ENCODE results near the gene CDC42BPA.

Gene CDC42BPA

GRCh38 chr1:226976276-226976977 lies 341.9 kb downstream of the CDC42BPA start:
- peak; percentile 53 for DNase-seq

DNA sequence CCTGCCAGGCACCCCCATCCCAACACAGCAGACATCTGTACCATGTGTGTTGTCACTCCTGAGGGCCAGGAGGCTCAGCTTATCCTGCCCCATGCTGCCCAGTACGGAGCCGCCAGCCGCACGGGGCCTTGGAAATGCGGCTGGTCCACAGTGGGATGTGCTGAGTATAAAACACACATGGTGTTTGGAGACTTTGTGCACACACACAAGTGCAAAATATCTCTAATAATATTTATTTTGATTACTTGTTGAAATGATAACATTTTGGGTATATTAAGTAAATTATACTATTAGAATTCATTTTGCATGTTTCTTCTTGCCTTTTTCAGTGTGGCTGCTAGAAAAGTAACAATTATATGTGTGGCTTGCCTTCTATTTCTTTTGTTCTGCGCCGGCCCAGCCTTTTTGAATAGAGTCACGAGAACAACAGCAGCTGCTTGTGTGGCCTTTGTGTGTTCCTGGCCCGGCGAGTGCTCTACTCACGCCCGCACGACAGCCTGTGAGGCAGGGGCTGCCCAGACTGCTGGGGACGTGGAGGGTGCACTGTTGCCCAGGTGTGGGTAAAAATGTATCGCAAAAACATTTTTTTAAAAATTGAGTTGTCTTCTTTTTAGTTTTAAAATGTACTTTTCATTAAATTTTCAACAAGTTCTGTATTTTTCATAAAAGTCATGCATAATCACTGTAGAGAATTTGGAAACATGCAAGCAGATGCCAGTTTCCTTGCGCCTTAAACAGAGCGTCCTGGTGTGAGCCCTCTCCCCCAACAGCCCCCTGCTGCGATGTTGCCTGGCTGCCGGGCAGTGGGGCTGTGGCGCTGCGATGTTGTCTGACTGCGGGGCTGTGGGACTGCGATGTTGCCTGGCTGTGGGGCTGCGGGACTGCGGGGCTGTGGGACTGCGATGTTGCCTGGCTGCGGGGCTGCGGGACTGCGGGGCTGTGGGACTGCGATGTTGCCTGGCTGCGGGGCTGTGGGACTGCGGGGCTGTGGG lies 342.7 kb downstream of the CDC42BPA start:
- DNase-seq: peak; percentile 88

- no peak for DNase-seq
Observed at GRCh38 chr1:226974544-226975258, 343.6 kb downstream of the CDC42BPA start.

- no peak for DNase-seq
Observed at GRCh38 chr1:226973898-226974543, 344.3 kb downstream of the CDC42BPA start.

GRCh38 chr1:226973371-226973897 lies 344.9 kb downstream of the CDC42BPA start:
- peak; percentile 90 for DNase-seq

DNA sequence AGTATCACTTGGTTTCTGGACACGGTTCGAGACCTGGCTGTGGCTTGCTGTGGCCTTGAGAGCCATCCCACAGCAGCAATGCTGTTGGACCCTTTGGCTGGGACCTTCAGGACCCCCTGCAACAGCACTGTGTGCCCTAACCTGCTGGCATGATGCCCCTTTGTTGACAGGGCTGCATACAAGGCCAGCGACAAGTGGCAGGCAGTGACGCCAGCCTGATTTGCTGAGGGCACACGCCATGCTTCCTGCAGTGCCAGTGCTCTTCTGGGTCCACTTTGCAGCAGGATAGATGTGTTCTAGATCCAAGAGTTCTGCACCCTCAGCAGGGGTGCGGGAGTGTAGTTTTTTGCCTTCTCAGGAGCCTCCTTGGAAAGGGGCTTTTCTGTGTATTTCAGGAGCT lies 345.4 kb downstream of the CDC42BPA start:
- no peak for DNase-seq

DNA sequence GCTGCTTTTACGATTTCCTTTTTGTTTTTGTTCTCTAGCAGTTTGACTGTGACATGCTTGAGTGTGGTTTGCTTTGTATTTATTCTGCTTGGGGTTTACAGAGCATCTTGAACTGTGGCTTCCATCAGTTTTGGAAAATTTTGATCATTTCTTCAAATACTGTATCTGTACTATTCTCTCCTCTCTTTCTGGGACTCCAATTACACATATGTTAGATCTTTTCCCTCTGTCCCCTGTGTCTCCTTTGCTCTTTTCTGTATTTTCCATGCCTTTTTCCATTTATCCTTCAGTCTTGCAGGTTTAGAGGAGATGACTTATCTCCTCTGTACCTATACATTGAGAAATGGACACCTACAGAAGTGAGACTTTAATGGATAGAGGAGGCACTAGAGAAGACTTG lies 346.5 kb downstream of the CDC42BPA start:
- DNase-seq: no peak

DNA sequence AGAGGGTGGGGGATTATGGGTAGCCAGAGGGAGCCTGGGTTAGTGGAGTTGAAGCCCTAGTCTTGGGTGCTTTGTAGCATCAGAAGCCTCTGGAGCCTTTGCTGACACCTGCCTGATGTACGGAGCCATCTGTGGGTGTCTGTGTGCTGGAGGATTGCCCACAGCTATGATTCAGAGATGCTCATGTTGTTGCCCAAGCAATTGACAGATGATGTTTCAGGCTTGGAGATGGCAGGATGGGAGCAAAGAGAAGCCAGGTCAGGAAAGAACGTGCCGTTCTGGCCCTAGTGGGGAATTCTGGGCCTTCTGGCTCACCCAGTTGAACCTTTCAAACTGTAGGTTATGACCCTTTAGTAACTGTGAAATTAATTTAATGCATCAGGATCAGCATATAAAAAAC lies 350.6 kb downstream of the CDC42BPA start:
- no peak for DNase-seq

GRCh38 chr1:226966683-226967082 lies 351.6 kb downstream of the CDC42BPA start:
- DNase-seq: no peak

- no peak for DNase-seq
Observed at GRCh38 chr1:226965581-226966440, 352.5 kb downstream of the CDC42BPA start.

DNA sequence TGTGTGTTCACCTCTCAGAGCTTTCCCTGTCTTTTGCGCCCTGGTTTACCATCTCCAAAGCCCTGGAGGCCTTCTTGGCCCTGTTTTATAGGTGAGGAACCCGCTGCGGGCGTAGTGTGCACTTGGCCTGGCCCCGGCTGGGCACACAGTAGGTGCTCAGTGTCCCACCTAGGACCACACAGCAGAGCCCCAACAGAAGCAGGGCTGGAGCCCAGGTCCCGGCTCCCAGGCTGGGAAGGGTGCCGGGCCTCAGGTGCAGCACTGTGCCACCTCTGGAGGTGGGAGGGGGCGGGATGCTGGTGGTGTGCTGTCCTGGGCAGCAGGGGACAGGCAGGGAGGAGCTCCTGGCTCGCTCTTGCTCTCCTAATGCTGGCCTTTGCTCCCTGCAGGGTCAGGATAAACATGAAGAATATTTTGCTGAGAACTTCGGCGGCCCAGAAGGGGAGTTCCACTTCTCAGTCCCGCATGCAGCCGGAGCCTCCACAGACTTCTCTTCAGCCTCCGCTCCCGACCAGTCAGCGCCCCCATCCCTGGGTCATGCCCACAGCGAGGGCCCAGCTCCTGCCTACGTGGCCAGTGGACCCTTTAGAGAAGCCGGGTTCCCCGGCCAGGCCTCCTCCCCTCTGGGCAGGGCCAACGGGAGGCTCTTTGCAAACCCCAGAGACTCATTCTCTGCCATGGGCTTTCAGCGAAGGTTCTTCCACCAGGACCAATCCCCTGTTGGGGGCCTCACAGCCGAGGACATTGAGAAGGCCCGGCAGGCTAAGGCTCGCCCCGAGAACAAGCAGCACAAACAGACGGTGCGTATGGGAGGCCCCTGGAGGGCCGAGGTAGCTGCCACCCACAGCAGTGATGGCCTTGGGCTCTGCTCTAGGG lies 353.4 kb downstream of the CDC42BPA start:
- DNase-seq: no peak

GRCh38 chr1:226964068-226964425 lies 354.2 kb downstream of the CDC42BPA start:
- DNase-seq: no peak

DNA sequence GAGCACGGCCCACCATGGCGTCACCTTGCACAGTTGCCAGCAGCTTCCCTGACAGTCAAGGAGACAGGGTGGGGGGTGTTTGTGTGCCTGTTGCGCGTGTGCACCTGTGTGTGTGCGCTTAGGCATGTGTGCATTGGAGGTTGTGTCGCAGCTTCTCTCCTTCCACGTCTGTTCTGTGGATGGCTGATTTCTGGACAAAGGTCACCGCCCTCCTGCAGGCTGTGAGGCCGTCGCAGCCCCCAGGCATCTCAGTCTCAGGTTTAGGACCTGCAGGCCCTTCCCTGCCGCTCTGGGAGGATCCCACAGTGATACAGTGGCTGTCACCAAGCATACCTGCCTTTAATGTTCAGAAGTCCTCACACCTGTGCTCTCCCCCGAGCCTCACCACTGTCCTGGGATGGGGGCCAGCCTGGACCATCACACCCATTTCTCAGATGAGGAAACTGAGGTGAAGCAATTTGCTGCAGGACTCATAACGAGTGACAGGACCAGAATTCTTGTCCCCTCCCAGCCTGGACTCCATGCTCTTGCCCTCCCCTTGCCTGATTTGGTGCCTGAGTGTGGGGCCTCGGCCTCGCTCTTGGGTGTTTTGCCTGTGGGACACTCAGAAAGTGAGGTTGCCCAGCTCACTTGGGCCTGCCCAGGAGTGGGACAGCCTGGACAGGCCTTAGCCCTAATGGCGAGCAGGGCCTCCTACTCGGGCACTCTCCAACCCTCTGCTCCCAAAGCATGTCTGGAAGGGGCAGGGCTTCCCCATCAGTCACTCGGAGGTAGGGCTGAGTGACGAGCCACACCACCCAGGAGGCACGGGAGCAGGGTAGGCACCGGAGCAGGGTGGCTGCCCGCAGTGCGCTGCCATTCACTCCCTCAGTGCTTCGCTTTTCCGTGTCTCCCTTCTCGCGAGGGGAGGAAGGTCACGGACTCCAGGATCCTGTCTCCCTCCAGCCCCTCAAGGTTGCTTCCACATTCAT lies 355.6 kb downstream of the CDC42BPA start:
- no peak for DNase-seq

GRCh38 chr1:226960944-226961765 lies 357.1 kb downstream of the CDC42BPA start:
- no peak for DNase-seq

GRCh38 chr1:226960256-226960655 lies 358.0 kb downstream of the CDC42BPA start:
- no peak for DNase-seq

DNA sequence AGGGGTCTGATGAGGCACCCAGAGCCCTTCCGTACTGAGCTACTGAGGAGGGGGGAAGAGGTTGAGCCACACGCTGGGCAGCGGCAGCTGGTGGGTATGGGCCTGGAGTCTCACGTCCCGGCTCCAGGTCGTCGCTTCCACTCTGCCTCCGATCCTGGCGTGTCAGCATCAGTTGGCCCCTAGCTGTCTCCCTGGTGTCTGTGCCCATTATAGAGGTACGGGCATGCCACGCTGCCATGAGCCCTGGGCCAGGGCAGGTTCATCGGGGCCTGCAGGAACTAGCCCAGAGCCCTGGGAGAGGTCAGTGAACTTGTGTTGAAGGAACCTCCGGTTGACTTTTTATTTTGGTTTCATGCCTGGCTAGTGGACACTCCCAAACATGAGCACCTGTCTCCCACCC lies 360.0 kb downstream of the CDC42BPA start:
- no peak for DNase-seq

DNA sequence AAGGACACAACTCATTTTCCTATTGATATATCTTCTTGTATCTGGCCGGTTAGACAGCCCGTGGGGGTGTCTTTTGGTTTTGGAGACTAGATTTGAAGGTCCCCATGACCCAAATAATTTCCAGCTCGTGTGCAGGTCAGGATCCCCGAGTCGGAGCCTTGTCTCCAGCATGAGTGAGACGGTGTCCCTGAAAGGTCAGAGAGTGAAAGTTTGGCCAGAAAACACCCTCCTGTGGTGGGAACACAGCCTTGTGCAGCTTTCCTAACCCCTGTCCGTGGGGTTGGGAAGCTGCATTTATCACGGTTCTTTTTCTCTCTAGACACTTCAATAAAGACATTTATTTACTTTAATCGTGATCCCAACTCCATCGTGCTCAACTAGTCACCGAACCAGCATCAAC lies 360.6 kb downstream of the CDC42BPA start:
- no peak for DNase-seq

DNA sequence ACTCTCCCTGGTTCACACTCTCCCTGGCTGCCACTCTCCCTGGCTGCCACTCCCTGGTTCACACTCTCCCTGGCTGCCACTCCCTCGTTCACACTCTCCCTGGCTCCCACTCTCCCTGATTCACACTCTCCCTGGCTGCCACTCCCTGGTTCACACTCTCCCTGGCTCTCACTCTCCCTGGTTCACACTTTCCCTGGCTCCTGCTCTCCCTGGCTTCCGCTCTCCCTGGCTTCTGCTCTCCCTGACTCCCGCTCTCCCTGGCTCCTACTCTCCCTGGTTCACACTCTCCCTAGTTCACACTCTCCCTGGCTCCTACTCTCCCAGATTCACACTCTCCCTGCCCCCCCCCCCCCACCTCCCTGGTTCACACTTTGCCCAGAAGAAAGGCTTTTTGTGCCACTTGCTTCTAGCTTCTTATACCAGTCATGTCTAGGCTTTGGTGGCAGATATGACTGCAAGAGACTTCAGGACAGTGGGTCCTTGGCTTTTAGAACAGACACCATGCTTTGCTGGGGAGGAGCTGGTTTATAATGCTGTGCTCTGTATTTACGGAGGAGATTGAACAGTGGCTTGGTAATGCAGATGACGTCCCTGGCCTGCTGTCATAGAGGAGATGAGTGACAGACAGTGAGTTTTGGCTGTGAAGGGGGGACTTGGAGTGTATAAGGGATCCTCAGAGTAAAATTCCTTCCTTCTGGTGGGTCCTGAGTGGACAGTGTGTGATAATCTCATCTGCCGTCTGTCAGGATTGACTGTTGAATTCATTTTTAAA lies 361.2 kb downstream of the CDC42BPA start:
- no peak for DNase-seq

Data from NCI-H69 (cell line).